Measurements from ENCODE around the gene PLCB2. TPM values are rescaled to one million over a fixed set of nuclear protein-coding genes. Genes with fewer than 3 reads are reported as not detected.

Gene PLCB2
- total RNA-seq, 2 donors from 2014 or later: 90.4 to 91.8 TPM

DNA sequence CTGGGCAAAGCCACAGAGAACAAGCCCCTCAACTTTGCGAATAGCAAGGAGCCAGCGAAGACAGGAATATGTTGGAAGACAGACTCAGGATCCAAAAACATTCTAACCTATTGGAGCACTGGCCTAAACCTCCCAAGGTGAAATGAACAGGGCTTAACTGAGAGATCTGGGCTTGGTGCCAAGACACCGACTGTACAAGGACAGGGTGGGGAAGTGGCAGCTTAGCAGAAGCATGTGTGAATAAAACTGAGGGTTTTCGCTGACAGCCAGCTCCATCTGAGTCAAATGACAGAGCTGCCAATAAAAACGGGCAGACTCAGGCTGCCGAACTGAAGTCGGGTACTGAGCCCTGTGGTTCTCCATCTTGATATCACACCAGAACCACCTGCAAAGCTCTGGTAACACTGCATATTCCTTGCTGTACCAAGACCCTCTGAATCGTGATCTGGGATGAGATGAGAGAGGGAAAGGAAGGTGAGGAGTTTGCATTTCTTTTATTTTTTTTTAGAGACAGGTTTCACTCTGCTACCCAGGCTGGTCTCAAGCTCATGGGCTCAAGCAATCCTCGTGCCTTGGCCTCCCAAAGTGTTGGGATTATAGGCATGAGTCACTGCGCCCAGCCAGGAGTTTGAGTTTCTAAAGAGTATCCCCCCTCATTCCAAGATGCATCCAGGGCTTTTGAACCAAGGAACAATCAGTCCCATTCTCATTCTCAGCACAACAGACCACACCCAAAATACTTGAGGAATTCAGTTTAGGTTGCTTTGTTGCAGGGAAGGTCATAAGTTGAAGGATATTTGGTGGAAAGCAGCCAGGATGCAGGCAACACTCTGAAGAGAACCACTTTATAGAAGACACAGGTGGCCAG is 6.0 kb upstream of the PLCB2 start:
- peaks cover 6% of the 10 kb centered on the region for H3K27me3 Mint-ChIP-seq (ENCODE audit: low read depth)
- H3K36me3 Mint-ChIP-seq (ENCODE audit: insufficient read depth in 2 of 2): no peaks in the 10 kb centered on the region
- H3K27ac Mint-ChIP-seq: no peak overlapping the region
- H3K4me1 Mint-ChIP-seq (ENCODE audit: low read depth): peaks cover 31% of the 10 kb centered on the region
- peak; percentile 29 to 52 for DNase-seq
- H3K4me3 Mint-ChIP-seq: peak overlapping the region in 1 of 2 donors; percentile 56
- ATAC-seq (replicated peaks in 1 of 2): peak; percentile 32 to 59
- no peaks in the 10 kb centered on the region for H3K9me3 Mint-ChIP-seq

DNA sequence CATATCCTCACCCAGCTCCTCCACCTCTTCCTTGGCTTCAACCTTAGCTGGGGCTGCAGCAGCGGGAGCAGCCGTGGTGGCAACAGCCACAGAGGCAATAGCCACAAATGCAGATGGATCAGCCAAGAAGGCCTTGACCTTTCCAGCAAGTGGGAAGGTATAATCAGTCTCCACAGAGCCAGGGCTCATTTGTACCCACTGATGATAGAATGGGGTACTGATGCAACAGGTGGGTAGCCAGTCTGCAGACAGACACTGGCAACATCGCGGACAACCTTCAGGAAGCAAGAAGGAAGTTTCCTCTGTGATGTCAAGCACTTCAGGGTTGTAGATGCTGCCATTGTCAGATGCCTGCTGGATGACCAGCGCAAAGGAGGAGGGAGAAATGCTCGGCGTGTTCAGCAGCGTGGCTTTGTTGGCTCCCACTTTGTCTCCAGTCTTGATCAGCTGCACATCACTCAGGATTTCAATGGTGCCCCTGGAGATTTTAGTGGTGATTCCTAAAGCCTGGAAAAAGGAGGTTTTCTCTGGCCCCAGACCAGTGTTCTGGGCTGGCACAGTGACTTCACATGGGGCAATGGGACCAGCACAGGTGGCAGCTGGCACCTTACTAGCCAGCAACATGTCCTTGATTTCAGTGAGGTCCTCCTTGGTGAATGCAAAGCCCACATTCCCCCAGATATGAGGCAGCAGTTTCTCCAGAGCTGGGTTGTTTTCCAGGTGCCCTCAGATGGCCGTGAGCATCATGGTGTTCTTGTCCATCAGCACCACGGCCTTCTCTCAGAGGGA is 4.8 kb upstream of the PLCB2 start:
- Mint-ChIP-seq H3K4me1 (ENCODE audit: low read depth) (peaks cover 37% of the 10 kb centered on the region), H3K4me3 (no peak overlapping the region)
- ATAC-seq (replicated peaks in 1 of 2): no peak

DNA sequence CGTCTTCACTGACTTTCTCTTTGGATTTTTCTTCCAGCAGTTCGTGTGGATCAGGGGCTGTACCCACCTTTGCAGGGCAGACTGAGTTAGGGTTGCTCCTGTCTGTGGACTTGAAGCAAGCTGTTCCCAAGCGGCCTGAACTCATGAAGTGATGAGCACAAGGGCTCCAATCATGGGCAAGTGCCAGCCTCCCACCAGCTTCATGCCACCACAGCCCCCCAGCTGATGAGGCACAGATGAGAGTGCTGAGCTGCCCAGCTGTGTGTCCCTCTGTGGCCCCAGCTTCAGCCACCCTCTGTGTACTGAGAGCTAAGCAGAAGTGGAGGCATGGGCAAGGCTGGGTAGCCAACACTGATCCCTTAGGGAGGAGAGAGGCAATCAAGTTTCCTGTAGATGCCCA is 3.3 kb upstream of the PLCB2 start:
- H3K27ac Mint-ChIP-seq: no peak overlapping the region
- no peaks in the 10 kb centered on the region for H3K9me3 Mint-ChIP-seq
- H3K27me3 Mint-ChIP-seq (ENCODE audit: low read depth): no peaks in the 10 kb centered on the region
- no peak for DNase-seq
- H3K4me1 Mint-ChIP-seq (ENCODE audit: low read depth): peaks cover 47% of the 10 kb centered on the region
- H3K4me3 Mint-ChIP-seq: no peak overlapping the region
- no peak for ATAC-seq (replicated peaks in 1 of 2)
- no peaks in the 10 kb centered on the region for H3K36me3 Mint-ChIP-seq (ENCODE audit: insufficient read depth in 2 of 2)

More for the DNA sequence above, 4.8 kb upstream of the PLCB2 start:
- no peak overlapping the region for H3K27ac Mint-ChIP-seq
- H3K36me3 Mint-ChIP-seq (ENCODE audit: insufficient read depth in 2 of 2): no peaks in the 10 kb centered on the region
- no peak for DNase-seq
- no peaks in the 10 kb centered on the region for H3K9me3 Mint-ChIP-seq
- H3K27me3 Mint-ChIP-seq (ENCODE audit: low read depth): peaks cover 6% of the 10 kb centered on the region

DNA sequence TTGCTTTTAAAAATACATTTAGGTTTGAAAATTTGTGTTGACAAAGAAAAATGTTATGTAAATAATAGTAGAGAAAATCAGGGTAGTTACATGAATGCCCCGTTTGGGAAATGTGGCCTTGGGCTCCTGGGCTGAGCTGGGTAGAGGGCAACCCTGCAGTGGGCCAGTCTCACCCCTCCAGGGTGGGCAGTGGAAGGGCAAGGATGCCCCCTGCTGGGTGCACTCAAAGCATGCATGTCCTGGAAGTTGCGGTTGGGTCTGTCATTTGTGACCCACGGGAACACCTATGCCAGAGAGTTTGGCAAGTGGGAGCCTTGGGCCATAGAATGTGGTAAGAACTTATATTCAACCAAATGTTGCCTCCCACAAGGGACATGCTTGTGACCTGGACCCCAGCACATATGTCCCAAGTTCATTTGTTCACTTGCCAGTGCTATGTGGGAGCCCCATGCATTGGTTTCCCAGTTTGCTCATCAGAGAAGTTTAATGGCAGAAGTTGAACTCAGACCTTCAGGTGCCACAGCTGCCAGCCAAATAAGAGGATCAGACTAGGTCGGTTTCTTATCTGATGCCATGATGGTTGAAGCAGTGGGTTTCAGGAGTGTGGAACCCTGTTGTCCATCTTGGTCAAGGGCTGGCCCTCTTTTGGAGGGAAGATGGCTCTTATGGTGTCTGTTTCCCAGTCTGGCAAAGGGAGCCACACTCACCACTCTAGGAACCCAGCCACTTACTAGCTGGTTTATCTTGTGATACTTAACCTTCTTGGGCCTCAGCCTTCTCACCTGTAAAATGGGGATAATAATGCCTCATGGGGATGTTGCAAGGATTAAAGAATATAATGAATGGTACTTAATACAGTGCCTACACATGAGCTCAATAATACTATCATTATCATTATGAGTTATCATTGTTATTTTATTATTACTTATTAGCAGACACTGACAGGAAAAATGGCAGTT is 2.5 kb upstream of the PLCB2 start:
- Mint-ChIP-seq H3K36me3 (ENCODE audit: insufficient read depth in 2 of 2) (no peaks in the 10 kb centered on the region), H3K27ac (peak overlapping the region; percentile 80), H3K27me3 (ENCODE audit: low read depth) (no peaks in the 10 kb centered on the region), H3K4me3 (peak overlapping the region; percentile 93 to 98), H3K4me1 (ENCODE audit: low read depth) (peaks cover 47% of the 10 kb centered on the region), H3K9me3 (no peaks in the 10 kb centered on the region)
- peak; percentile 72 to 79 for DNase-seq
- ATAC-seq (replicated peaks in 1 of 2): peak; percentile 24 to 34

DNA sequence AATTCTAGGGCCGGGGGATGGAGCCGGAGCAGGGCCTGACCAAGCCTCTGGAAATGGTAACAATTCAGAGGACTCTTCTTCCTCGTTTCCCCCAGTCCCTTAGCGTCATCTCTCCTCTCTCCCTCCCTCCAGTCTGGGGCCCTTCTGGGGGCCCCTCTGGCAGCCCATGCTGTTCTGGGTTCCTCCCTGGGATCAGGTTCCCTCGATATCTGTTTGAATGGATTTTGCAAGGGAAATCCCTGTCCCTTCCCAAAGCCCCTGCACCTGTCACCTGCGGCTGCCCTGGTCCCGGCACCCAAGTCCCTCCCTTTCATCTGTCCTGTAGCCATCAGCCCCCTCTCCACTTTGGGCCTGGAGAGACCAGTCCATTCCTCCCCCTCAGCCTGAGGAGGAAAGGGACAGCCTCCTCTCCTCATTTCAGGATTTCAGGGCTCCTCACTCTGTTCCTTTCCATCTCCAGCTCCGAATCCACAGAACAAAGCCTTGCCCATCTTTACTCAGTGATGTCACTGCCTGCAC is 1.7 kb upstream of the PLCB2 start:
- H3K36me3 Mint-ChIP-seq (ENCODE audit: insufficient read depth in 2 of 2): no peaks in the 10 kb centered on the region
- DNase-seq (no peak), ATAC-seq (replicated peaks in 1 of 2) (no peak)
- H3K4me3 Mint-ChIP-seq: peak overlapping the region; percentile 93 to 98
- no peaks in the 10 kb centered on the region for H3K9me3 Mint-ChIP-seq
- H3K27ac Mint-ChIP-seq: peak overlapping the region; percentile 80
- no peaks in the 10 kb centered on the region for H3K27me3 Mint-ChIP-seq (ENCODE audit: low read depth)
- peaks cover 47% of the 10 kb centered on the region for H3K4me1 Mint-ChIP-seq (ENCODE audit: low read depth)

DNA sequence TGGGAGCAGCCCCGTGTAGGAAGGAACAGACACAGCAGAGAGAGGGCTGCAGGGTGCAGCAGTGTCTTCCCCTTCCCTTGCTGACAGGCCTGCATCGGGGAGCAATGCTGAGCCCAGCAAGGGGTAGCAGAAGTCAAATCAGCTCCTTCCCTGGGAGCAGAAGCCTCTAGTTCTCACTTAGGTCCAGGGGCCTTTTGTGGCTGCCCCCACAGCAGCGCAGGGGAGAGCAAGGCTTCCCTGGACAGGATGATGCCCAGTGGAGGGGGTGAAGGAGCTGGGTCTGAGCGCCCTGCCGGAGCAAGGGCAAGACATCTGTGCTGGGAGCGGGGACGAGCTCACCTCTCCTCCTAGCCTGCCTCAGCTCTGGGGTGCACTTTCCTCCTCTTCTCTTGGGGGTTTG is 827 bp downstream of the PLCB2 start:
- Mint-ChIP-seq H3K27me3 (ENCODE audit: low read depth) (no peaks in the 10 kb centered on the region), H3K27ac (peak overlapping the region; percentile 79), H3K9me3 (no peaks in the 10 kb centered on the region), H3K4me3 (peak overlapping the region; percentile 93 to 98), H3K4me1 (ENCODE audit: low read depth) (peaks cover 38% of the 10 kb centered on the region), H3K36me3 (ENCODE audit: insufficient read depth in 2 of 2) (no peaks in the 10 kb centered on the region)
- DNase-seq: peak in 1 of 2 donors; percentile 15
- ATAC-seq (replicated peaks in 1 of 2): no peak

DNA sequence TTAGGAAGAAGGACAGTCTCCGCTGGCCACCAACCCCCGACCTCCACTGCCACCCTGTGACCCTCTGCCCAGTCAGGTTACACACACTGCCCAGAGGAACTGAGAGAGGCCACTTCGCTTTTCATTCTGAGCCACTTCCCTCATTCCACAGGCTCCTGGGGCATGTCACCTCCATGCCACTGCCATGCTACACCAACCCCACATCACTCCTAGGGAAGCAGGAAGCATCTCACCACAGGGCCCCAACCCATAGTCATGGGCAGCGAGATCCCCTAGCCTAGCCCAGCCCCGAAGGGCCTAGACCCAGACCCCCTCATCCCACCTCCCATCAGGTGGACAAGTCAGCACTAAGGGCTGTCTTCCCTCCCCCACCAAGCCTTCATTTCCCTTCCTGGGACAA is 1.4 kb downstream of the PLCB2 start:
- Mint-ChIP-seq H3K4me1 (ENCODE audit: low read depth) (peaks cover 38% of the 10 kb centered on the region), H3K27ac (peak overlapping the region; percentile 79), H3K4me3 (peak overlapping the region; percentile 93 to 98), H3K9me3 (no peaks in the 10 kb centered on the region), H3K27me3 (ENCODE audit: low read depth) (no peaks in the 10 kb centered on the region), H3K36me3 (ENCODE audit: insufficient read depth in 2 of 2) (peaks cover 1 to 2% of the 10 kb centered on the region in 2 donors)
- no peak for ATAC-seq (replicated peaks in 1 of 2)
- DNase-seq: no peak

DNA sequence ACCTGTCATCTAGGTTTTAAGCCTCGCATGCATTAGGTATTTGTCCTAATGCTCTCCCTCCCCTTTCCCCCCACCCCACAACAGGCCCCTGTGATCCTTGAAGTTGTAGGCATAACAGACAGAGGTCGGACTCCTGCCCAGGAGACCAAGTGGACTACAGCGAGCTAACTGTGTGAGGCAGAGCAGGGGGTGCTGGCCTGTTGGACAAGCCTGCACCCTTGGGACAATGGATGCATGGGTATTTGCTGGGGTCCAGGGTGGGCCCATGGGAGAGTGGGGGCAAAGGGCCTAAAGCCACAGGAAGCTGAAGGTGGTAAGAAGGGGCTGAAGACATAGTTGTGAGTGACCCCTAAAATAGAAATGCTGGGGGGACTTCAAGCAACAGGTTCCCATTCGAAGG is 2.5 kb downstream of the PLCB2 start:
- Mint-ChIP-seq H3K4me3 (no peak overlapping the region), H3K36me3 (ENCODE audit: insufficient read depth in 2 of 2) (peaks cover 1 to 7% of the 10 kb centered on the region in 2 donors), H3K27ac (no peak overlapping the region), H3K4me1 (ENCODE audit: low read depth) (peaks cover 38% of the 10 kb centered on the region), H3K9me3 (peaks cover 0 to 2% of the 10 kb centered on the region in 2 donors), H3K27me3 (ENCODE audit: low read depth) (no peaks in the 10 kb centered on the region)
- no peak for DNase-seq
- ATAC-seq (replicated peaks in 1 of 2): no peak

DNA sequence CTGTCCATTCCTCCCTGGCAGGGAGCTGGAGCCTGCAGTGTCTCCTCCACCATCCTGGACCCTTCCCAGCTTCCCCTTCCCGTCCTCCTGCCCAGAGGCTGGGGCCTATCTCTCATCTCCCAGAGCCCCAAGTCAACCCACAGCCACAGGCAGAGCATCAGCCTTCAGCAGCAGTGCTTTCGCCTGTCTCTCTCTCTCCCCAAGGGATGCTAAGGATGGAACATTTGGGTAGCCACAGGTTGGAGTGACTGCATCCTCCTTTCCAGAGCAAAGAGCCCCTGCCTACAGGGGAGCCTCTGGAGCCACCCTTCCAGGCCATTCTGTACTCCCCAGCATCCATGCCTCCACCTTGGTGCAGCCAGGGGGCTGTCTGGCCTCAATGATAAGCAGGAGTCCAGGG is 4.2 kb downstream of the PLCB2 start:
- ATAC-seq (replicated peaks in 1 of 2) (no peak), DNase-seq (no peak)
- Mint-ChIP-seq H3K4me1 (ENCODE audit: low read depth) (peaks cover 23% of the 10 kb centered on the region), H3K27ac (no peak overlapping the region), H3K9me3 (peaks cover 0 to 2% of the 10 kb centered on the region in 2 donors), H3K27me3 (ENCODE audit: low read depth) (no peaks in the 10 kb centered on the region), H3K4me3 (no peak overlapping the region), H3K36me3 (ENCODE audit: insufficient read depth in 2 of 2) (peaks cover 5 to 16% of the 10 kb centered on the region in 2 donors)

DNA sequence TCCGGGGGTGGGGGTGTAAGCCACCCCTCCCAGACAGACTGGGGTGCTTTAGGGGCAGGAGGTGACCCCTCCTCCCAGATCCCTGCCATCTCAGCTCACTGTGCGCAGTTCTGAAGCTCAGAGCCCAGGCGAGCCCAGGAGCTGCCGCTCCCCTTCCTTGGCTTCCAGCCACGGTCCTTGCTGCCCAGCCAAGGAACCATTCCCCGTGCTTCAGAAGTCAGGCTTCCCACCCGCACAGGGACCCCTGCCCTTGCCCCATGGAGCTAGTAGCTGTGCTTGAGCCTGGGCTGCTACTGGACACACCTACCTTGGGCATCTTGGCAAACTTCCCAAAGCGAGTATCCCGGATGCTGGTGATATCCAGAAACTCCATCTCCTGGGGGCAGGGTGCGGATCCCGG is 4.8 kb downstream of the PLCB2 start:
- Mint-ChIP-seq H3K36me3 (ENCODE audit: insufficient read depth in 2 of 2) (peaks cover 5 to 16% of the 10 kb centered on the region in 2 donors), H3K9me3 (peaks cover 0 to 2% of the 10 kb centered on the region in 2 donors), H3K27me3 (ENCODE audit: low read depth) (no peaks in the 10 kb centered on the region), H3K4me1 (ENCODE audit: low read depth) (peaks cover 19% of the 10 kb centered on the region), H3K27ac (no peak overlapping the region), H3K4me3 (no peak overlapping the region)
- DNase-seq (no peak), ATAC-seq (replicated peaks in 1 of 2) (no peak)

DNA sequence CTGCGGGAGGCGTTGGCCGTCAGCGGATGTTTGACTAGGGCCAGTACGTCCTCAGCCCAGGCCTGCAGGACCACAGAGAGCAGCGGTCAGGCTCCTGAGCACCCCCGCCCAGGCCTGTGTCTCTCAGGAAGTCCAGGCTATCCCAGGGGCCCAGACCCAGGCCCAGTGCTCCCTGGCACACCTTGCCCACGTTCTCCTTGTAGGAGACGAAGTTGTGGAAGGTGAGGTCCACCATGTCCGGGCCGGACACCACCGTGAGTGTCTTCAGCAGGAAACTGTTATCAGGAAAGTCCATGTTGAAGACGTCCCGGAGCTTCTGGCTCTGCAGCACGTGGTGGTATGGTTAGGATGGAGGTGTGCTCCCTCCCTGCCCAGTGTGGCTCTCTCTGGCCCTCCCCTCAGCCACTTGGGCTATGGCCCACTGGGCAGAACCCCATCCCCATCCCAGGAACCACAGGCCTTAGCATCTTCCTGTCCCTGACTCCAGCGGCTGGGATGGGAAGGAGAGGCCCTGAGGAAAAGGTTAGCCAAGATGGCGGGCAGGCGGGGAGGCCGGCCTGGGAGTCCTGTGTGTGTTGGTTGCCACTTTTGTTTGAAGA is 5.3 kb downstream of the PLCB2 start:
- peaks cover 5 to 16% of the 10 kb centered on the region in 2 donors for H3K36me3 Mint-ChIP-seq (ENCODE audit: insufficient read depth in 2 of 2)
- no peaks in the 10 kb centered on the region for H3K27me3 Mint-ChIP-seq (ENCODE audit: low read depth)
- peaks cover 19% of the 10 kb centered on the region for H3K4me1 Mint-ChIP-seq (ENCODE audit: low read depth)
- DNase-seq (no peak), ATAC-seq (replicated peaks in 1 of 2) (no peak)
- no peak overlapping the region for H3K4me3 Mint-ChIP-seq
- peaks cover 0 to 2% of the 10 kb centered on the region in 2 donors for H3K9me3 Mint-ChIP-seq
- no peak overlapping the region for H3K27ac Mint-ChIP-seq

All from activated T-cell treated with anti-CD3 and anti-CD28 coated beads, Interleukin-2, amount 50 U/mL, for 72 hours (primary cell).